Neural cell (in vitro differentiated cells): Measurements from ENCODE around the gene EDNRB. TPM values are rescaled to one million over a fixed set of nuclear protein-coding genes. Genes with fewer than 3 reads are reported as not detected.
A peak's percentile ranks its signal among the peaks of the same experiment; 100 is the strongest.

Experiments
- H2AFZ ChIP-seq: fragments of 200-600, 300-800 bp; sonication (generic), shearing (Covaris generic); 2 replicates; pipeline ENCODE4 v1.6.0; 2014; ENCODE audit warnings: low read depth, mild to moderate bottlenecking, antibody characterized with exemption, low read length, moderate library complexity
- H3F3A ChIP-seq: fragments of 200-600 bp; shearing (Covaris generic); 2 replicates; pipeline ENCODE4 v1.6.1; 2016; ENCODE audit warnings: mild to moderate bottlenecking, moderate library complexity, mixed read lengths, antibody characterized with exemption, low read length; ENCODE audit not compliant: insufficient read depth, poor library complexity, severe bottlenecking
- H3K27ac ChIP-seq: fragments of 200-600, 300-800 bp; sonication (generic), shearing (Covaris generic); 2 replicates; pipeline ENCODE4 v1.5.1; 2014; ENCODE audit warnings: mild to moderate bottlenecking, low read length, moderate library complexity
- H3K27me3 ChIP-seq: fragments of 300-800, 200-600 bp; sonication (generic), shearing (Covaris generic); 2 replicates; pipeline ENCODE4 v1.6.0; 2014; ENCODE audit warnings: mild to moderate bottlenecking, low read depth, low read length, moderate library complexity; ENCODE audit not compliant: insufficient read depth
- H3K36me3 ChIP-seq: fragments of 300-800, 200-600 bp; sonication (generic), shearing (Covaris generic); 2 replicates; pipeline ENCODE4 v1.5.1; 2014; ENCODE audit warnings: mild to moderate bottlenecking, antibody characterized with exemption, low read length, moderate library complexity; ENCODE audit not compliant: insufficient read depth
- H3K4me2 ChIP-seq: fragments of 300-800, 200-600 bp; sonication (generic), shearing (Covaris generic); 2 replicates; pipeline ENCODE4 v1.6.0; 2014; ENCODE audit warnings: mild to moderate bottlenecking, low read length
- H3K4me3 ChIP-seq: fragments of 300-800, 200-600 bp; sonication (generic), shearing (Covaris generic); 2 replicates; pipeline ENCODE4 v1.5.1; 2014; ENCODE audit warnings: mild to moderate bottlenecking, low read length, moderate library complexity
- H3K79me2 ChIP-seq: fragments of 200-600 bp; shearing (Covaris generic); replicated peaks from 2 replicates; pipeline ENCODE4 v1.6.0; 2014; ENCODE audit warnings: mild to moderate bottlenecking, low read length, moderate library complexity; ENCODE audit not compliant: insufficient read depth
- H3K9ac ChIP-seq: fragments of 300-800, 200-600 bp; sonication (generic), shearing (Covaris generic); 2 replicates; pipeline ENCODE4 v1.6.1; 2016; ENCODE audit warnings: mild to moderate bottlenecking, low read length, mixed read lengths
- H3K9me2 ChIP-seq: fragments of 200-600 bp; shearing (Covaris generic); 2 replicates; pipeline ENCODE4 v1.6.1; 2016; ENCODE audit warnings: mild to moderate bottlenecking, low read length, mixed read lengths; ENCODE audit not compliant: insufficient read depth
- H3K9me3 ChIP-seq: fragments of 200-600, 300-800 bp; sonication (generic), shearing (Covaris generic); 2 replicates; pipeline ENCODE4 v1.6.1; 2016; ENCODE audit warnings: mild to moderate bottlenecking, mixed run types, low read length, moderate library complexity, mixed read lengths
- H4K20me1 ChIP-seq: fragments of 200-600 bp; shearing (Covaris generic); 2 replicates; pipeline ENCODE4 v1.6.1; 2016; ENCODE audit warnings: mild to moderate bottlenecking, mixed run types; ENCODE audit not compliant: insufficient read depth
- CTCF ChIP-seq: fragments of 450-650 bp; IDR thresholded peaks from 2 replicates; pipeline ENCODE4 v1.5.1; 2014; ENCODE audit warnings: antibody characterized with exemption, mild to moderate bottlenecking, moderate library complexity; ENCODE audit not compliant: poor library complexity, severe bottlenecking
- EP300 ChIP-seq: fragments of 450-650 bp; conservative IDR thresholded peaks from 2 replicates; pipeline ENCODE4 v1.6.1; 2014; ENCODE audit warnings: antibody characterized with exemption, mild to moderate bottlenecking, moderate library complexity; ENCODE audit not compliant: poor library complexity, severe bottlenecking
- EZH2 ChIP-seq: fragments of 200-600, 300-800 bp; shearing (Covaris generic), sonication (generic); IDR thresholded peaks from 2 replicates; pipeline ENCODE4 v1.6.1; 2014; ENCODE audit warnings: antibody characterized with exemption, low read length, borderline replicate concordance, mild to moderate bottlenecking; ENCODE audit not compliant: insufficient read depth, poor library complexity, severe bottlenecking
- MXI1 ChIP-seq: fragments of 450-650 bp; conservative IDR thresholded peaks from 2 replicates; pipeline ENCODE4 v1.6.1; 2014; ENCODE audit warnings: antibody characterized with exemption, mild to moderate bottlenecking; ENCODE audit not compliant: poor library complexity, severe bottlenecking
- POLR2AphosphoS5 ChIP-seq: IDR thresholded peaks from 2 replicates; pipeline ENCODE4 v1.6.1; 2012
- RAD21 ChIP-seq: fragments of 450-650 bp; conservative IDR thresholded peaks from 2 replicates; pipeline ENCODE4 v1.6.1; 2014; ENCODE audit warnings: antibody characterized with exemption, mild to moderate bottlenecking, moderate library complexity
- REST ChIP-seq: IDR thresholded peaks from 2 replicates; pipeline ENCODE4 v1.6.1; 2012; ENCODE audit warnings: borderline replicate concordance
- SMC3 ChIP-seq: fragments of 450-650 bp; conservative IDR thresholded peaks from 2 replicates; pipeline ENCODE4 v1.6.1; 2014; ENCODE audit warnings: antibody characterized with exemption, mild to moderate bottlenecking, moderate library complexity; ENCODE audit not compliant: poor library complexity
- TAF1 ChIP-seq: IDR thresholded peaks from 2 replicates; pipeline ENCODE4 v1.6.1; 2012; ENCODE audit warnings: low read depth
- polyA plus RNA-seq: library from polyadenylated mRNA; depleted of rRNA; stranded (reverse); fragments of >200 nt; gene quantifications from 2 replicates; pipeline ENCODE4 v1.2.3, GENCODE V29; 2014

EDNRB gene
- polyA plus RNA-seq, 1 donor from 2014 or later: 0.20 TPM

GRCh38 chr13:77919246-77919920 is 752 bp upstream of the EDNRB start:
- H4K20me1 ChIP-seq: no peaks in the 10 kb centered on the region
- H3K27ac ChIP-seq: no peak overlapping the region
- no peaks in the 10 kb centered on the region for H3K36me3 ChIP-seq
- TF ChIP-seq CTCF (no peak), POLR2AphosphoS5 (no peak), TAF1 (no peak), RAD21 (no peak)
- H3K9me3 ChIP-seq: no peaks in the 10 kb centered on the region
- H3K4me3 ChIP-seq: peak overlapping the region; percentile 62
- no peak overlapping the region for H3K9ac ChIP-seq
- H2AFZ ChIP-seq: no peak overlapping the region
- H3K9me2 ChIP-seq: no peaks in the 10 kb centered on the region
- no peak overlapping the region for H3K4me2 ChIP-seq
- no peaks in the 10 kb centered on the region for H3K27me3 ChIP-seq
- H3K79me2 ChIP-seq: no peaks in the 10 kb centered on the region
- no peaks in the 10 kb centered on the region for H3F3A ChIP-seq

GRCh38 chr13:77916488-77916887 is 2.1 kb downstream of the EDNRB start:
- Histone ChIP-seq H3K27ac (no peak overlapping the region), H3K79me2 (no peaks in the 10 kb centered on the region)

More at GRCh38 chr13:77916488-77916887, 2.1 kb downstream of the EDNRB start:
- Histone ChIP-seq H3K9ac (no peak overlapping the region), H3K9me2 (no peaks in the 10 kb centered on the region), H3K4me3 (no peak overlapping the region), H3K4me2 (no peak overlapping the region), H3K36me3 (no peaks in the 10 kb centered on the region), H3K9me3 (no peaks in the 10 kb centered on the region), H4K20me1 (no peaks in the 10 kb centered on the region), H3K27me3 (no peaks in the 10 kb centered on the region), H2AFZ (no peak overlapping the region), H3F3A (no peaks in the 10 kb centered on the region)
- TF ChIP-seq CTCF (no peak), EZH2 (no peak), MXI1 (no peak), TAF1 (no peak), POLR2AphosphoS5 (no peak), REST (no peak), SMC3 (no peak), EP300 (no peak), RAD21 (no peak)
